ENCODE measurements around the gene KLHL30.

The KLHL30 gene

DNA sequence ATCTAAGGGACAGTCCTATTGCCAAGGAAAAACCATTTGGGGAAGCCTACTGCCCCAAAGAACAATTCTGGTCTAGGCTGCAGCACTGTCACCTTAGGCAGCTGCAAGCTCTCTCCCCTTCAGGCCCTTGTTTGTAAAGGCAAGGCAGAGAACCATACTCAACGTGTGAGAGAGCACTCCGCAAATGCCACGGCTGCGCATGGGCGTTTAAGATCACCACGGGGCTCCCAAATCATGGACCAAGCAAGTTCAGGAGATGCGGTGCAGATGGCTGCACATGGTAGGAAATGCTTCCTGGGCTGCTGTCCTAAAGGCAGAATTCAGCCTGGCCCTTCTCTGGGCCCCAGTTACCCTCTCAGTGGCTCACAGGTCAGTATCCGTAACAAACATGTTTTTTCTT, 35.8 kb downstream of the KLHL30 start:
- TF ChIP-seq ZNF8 (CRISPR knock-in tag; IDR thresholded peaks at IDR 0.05), result no peak
- TF ChIP-seq CSDC2 (CRISPR knock-in tag; IDR thresholded peaks at IDR 0.05), result no peak
- no peak for TF ChIP-seq ARNTL (CRISPR knock-in tag; IDR thresholded peaks at IDR 0.05; ENCODE audit: borderline replicate concordance, low read depth)
- no peak for TF ChIP-seq TCF4 (CRISPR knock-in tag; IDR thresholded peaks at IDR 0.05; ENCODE audit: borderline replicate concordance)
- TF ChIP-seq PPARA (CRISPR knock-in tag; IDR thresholded peaks at IDR 0.05; ENCODE audit: borderline replicate concordance), result no peak
- no peak for TF ChIP-seq GLIS3 (CRISPR knock-in tag; IDR thresholded peaks at IDR 0.05)
- no peak for TF ChIP-seq OSR1 (CRISPR knock-in tag; IDR thresholded peaks at IDR 0.05)
- no peak for TF ChIP-seq RARB (CRISPR knock-in tag; IDR thresholded peaks at IDR 0.05)
- TF ChIP-seq ESRRG (CRISPR knock-in tag; IDR thresholded peaks at IDR 0.05), result no peak
- no peak for TF ChIP-seq POU6F1 (CRISPR knock-in tag; IDR thresholded peaks at IDR 0.05; ENCODE audit: borderline replicate concordance, low read depth)
- ATAC-seq, result no peak

GRCh38 chr2:238174701-238175100, 36.2 kb downstream of the KLHL30 start:
- TF ChIP-seq BACH2 (CRISPR knock-in tag; IDR thresholded peaks at IDR 0.05; ENCODE audit: borderline replicate concordance) (no peak), ZFP3 (CRISPR knock-in tag; IDR thresholded peaks at IDR 0.05) (no peak), ZC3H10 (CRISPR knock-in tag; IDR thresholded peaks at IDR 0.05) (no peak), GLIS3 (CRISPR knock-in tag; IDR thresholded peaks at IDR 0.05) (no peak), ZNF565 (CRISPR knock-in tag; conservative IDR thresholded peaks at IDR 0.05; ENCODE audit: low read depth) (no peak), CSRNP3 (CRISPR knock-in tag; IDR thresholded peaks at IDR 0.05) (no peak)
- TF ChIP-seq, protein P1, sequence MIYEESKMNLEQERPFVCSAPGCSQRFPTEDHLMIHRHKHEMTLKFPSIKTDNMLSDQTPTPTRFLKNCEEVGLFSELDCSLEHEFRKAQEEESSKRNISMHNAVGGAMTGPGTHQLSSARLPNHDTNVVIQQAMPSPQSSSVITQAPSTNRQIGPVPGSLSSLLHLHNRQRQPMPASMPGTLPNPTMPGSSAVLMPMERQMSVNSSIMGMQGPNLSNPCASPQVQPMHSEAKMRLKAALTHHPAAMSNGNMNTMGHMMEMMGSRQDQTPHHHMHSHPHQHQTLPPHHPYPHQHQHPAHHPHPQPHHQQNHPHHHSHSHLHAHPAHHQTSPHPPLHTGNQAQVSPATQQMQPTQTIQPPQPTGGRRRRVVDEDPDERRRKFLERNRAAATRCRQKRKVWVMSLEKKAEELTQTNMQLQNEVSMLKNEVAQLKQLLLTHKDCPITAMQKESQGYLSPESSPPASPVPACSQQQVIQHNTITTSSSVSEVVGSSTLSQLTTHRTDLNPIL (CRISPR knock-in tag; IDR thresholded peaks at IDR 0.05; ENCODE audit: low read depth), result no peak
- ATAC-seq, result no peak

- no peak for ATAC-seq
- no peak for TF ChIP-seq CSRNP3 (CRISPR knock-in tag; IDR thresholded peaks at IDR 0.05)
- TF ChIP-seq OSR1 (CRISPR knock-in tag; IDR thresholded peaks at IDR 0.05), result no peak
- no peak for TF ChIP-seq GLIS3 (CRISPR knock-in tag; IDR thresholded peaks at IDR 0.05)
- no peak for TF ChIP-seq ZC3H10 (CRISPR knock-in tag; IDR thresholded peaks at IDR 0.05)
Observed at GRCh38 chr2:238176613-238177012, 38.1 kb downstream of the KLHL30 start.

DNA sequence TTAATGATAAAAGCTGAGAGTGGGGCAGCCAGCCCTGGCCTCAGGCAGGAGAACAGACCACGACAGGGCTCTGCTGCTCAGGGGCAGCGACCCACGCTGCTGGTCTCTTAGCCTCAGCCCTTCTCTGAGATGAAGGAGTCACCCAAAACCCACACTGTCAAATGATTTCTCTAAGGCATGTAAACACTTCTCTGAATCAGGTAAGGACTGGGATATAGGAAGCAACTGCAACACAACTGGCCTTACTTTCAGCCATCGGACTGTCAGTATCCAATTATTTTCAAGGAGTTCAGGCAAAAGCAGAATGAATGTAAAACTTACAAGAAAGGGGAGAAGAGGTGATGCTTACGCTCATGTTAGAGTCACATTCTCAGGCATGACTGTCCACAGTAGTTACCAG, 42.1 kb downstream of the KLHL30 start:
- no peak for ATAC-seq

More for the DNA sequence above, 42.1 kb downstream of the KLHL30 start:
- no peak for TF ChIP-seq ZNF8 (CRISPR knock-in tag; IDR thresholded peaks at IDR 0.05)
- no peak for TF ChIP-seq TOX (CRISPR knock-in tag; IDR thresholded peaks at IDR 0.05; ENCODE audit: borderline replicate concordance)
- TF ChIP-seq SNAI2 (CRISPR knock-in tag; IDR thresholded peaks at IDR 0.05), result no peak
- TF ChIP-seq ZC3H10 (CRISPR knock-in tag; IDR thresholded peaks at IDR 0.05), result no peak
- no peak for TF ChIP-seq CSDC2 (CRISPR knock-in tag; IDR thresholded peaks at IDR 0.05)
- TF ChIP-seq, protein P1 (CRISPR knock-in tag; IDR thresholded peaks at IDR 0.05; ENCODE audit: low read depth), result no peak
- TF ChIP-seq RARB (CRISPR knock-in tag; IDR thresholded peaks at IDR 0.05), result no peak
- TF ChIP-seq, protein P2, sequence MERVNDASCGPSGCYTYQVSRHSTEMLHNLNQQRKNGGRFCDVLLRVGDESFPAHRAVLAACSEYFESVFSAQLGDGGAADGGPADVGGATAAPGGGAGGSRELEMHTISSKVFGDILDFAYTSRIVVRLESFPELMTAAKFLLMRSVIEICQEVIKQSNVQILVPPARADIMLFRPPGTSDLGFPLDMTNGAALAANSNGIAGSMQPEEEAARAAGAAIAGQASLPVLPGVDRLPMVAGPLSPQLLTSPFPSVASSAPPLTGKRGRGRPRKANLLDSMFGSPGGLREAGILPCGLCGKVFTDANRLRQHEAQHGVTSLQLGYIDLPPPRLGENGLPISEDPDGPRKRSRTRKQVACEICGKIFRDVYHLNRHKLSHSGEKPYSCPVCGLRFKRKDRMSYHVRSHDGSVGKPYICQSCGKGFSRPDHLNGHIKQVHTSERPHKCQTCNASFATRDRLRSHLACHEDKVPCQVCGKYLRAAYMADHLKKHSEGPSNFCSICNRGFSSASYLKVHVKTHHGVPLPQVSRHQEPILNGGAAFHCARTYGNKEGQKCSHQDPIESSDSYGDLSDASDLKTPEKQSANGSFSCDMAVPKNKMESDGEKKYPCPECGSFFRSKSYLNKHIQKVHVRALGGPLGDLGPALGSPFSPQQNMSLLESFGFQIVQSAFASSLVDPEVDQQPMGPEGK (CRISPR knock-in tag; IDR thresholded peaks at IDR 0.05; ENCODE audit: borderline replicate concordance), result no peak
- no peak for TF ChIP-seq GLIS3 (CRISPR knock-in tag; IDR thresholded peaks at IDR 0.05)
- no peak for TF ChIP-seq OSR1 (CRISPR knock-in tag; IDR thresholded peaks at IDR 0.05)
- TF ChIP-seq ZNF565 (CRISPR knock-in tag; conservative IDR thresholded peaks at IDR 0.05; ENCODE audit: low read depth), result no peak
- TF ChIP-seq TSHZ2 (CRISPR knock-in tag; IDR thresholded peaks at IDR 0.05), result no peak
- TF ChIP-seq ESRRG (CRISPR knock-in tag; IDR thresholded peaks at IDR 0.05), result no peak

All from SK-N-SH treated with all-trans-retinoic acid at 6 μM for 48 hours (cell line).